HG03025 (cell line): ENCODE results near the gene WDR20.

Experiments
- ATAC-seq: cut with Tn5 transposase; IDR thresholded peaks from one replicate; pipeline ENCODE4 v1.9.1; 2021; ENCODE audit warnings: mild to moderate bottlenecking, moderate library complexity; ENCODE audit not compliant: unreplicated experiment, low FRiP score

WDR20 gene

DNA sequence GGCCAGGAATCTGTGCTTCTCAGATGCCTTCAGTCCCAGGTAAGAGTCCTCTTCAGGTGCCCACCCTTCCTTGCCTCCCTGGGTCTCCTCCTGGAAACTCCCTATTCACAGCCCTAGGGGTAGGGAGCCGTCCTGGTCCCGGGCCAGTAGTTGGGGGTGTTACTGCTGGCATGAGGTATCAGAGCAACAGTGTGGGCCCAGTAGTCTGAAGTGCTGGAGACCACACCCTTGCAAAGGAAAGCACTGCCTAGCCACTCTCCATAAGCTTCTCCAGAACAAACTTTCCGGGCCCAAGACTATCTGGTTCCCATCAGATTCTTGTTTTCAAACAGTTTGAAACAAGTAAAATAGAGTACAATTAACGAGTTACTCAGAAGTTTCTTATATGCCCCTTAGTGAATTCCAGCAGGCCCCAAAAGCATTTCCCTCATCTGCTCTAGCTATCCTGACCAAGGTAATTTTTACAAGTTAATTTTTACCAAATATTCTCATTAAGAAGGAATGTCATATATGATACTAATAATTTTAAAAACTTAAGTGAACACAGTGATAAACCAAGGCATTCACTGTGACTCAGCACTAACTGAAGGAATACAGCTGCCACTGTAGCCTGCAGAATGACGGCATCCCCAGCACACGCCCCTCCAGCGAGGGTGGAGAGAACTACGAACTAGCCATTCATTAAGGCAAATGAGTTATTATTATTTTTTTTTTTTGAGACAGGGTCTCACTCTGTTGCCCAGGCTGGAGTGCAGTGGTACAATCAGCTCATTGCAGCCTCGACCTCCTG is 115.9 kb downstream of the WDR20 start:
- no peak for ATAC-seq

GRCh38 chr14:102256716-102257115 is 117.0 kb downstream of the WDR20 start:
- ATAC-seq: no peak

DNA sequence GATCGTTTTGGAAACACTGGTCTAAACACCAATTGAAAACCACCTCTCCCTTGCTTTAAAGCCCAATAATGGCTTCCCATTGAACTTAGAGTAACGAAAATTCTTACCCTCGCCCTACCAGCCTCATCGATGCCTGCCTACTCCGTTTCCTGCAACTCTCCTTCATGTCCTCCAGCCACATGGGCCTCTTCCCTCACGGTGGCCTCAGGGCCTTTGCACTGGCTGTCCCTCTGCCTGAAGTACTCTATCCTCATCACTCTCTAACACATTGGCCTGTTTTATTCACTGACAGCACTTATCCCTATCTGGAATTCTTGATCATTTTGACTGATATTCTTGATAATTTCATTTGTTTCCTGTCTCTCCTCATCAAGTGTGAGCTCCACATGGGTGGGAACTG is 118.4 kb downstream of the WDR20 start:
- no peak for ATAC-seq
